ENCODE data around the gene C2orf42. TPM values are rescaled to one million over a fixed set of nuclear protein-coding genes. Genes with fewer than 3 reads are reported as not detected.

C2orf42 gene
- total and polyA plus RNA-seq, 2 of the 4 experiments (the other 2 are of a cell fraction), result 7.5 to 31.5 TPM

DNA sequence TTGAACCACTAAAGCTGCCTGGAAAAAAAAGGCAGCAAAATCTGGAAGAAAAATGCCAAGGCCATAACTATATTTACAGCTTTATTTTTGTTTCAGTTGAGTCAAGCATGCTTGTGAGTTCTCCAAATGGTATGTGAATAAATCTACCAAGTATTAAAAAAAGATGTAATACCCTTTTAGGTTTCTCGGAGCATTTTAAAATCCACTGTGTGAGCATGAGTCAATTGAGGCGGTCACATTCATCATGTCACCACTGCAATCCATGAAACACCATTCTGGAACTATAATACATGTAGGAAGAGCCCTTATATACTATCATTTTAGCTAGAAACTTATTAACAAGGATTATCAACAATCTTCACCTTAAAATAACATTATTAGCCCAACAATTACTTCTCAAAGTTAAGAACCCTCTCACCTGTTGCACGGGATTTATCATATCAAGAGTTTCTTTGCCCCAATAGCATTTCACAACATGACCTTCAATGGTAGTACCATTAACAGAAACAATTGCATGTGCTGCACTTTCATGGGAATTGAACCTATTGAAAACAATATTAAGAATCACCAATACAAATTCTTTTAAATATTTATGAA is 24.2 kb upstream of the C2orf42 start:
- Histone ChIP-seq H3K23ac (ENCODE audit: low read depth, low read length) (no peak overlapping the region), H3K4ac (ENCODE audit: low read depth, low read length) (no peak overlapping the region), H2AFZ (replicated peaks; ENCODE audit: low read length, poor library complexity) (no peak overlapping the region), H3K14ac (replicated peaks; ENCODE audit: low read depth, low read length) (no peak overlapping the region), H2AK9ac (replicated peaks; ENCODE audit: low read depth, low read length, poor library complexity) (no peak overlapping the region), H4K91ac (ENCODE audit: insufficient read depth, low read depth, low read length) (no peak overlapping the region), H3K27ac (ENCODE audit: insufficient read depth, low read length) (no peak overlapping the region), H2BK20ac (ENCODE audit: low read depth, low read length) (no peak overlapping the region), H3K36me3 (ENCODE audit: control insufficient read depth, insufficient read depth, low read length) (peaks cover 44% of the 10 kb centered on the region), H3K4me2 (ENCODE audit: low read depth, low read length) (peak overlapping the region; percentile 42; the same call in 1 of the 2 replicates), H3K56ac (ENCODE audit: extremely low read depth, insufficient read depth, low read length) (no peak overlapping the region), H2BK120ac (ENCODE audit: low read depth, low read length) (no peak overlapping the region), H2AK5ac (ENCODE audit: low read depth, low read length) (no peak overlapping the region), H3K9ac (ENCODE audit: low read depth, low read length) (no peak overlapping the region), H3K4me1 (ENCODE audit: control insufficient read depth, insufficient read depth, low read length) (peaks cover 6% of the 10 kb centered on the region), H4K5ac (ENCODE audit: low read depth, low read length) (no peak overlapping the region), H4K20me1 (ENCODE audit: insufficient read depth, low read length) (peaks cover 9% of the 10 kb centered on the region; the same call in 1 of the 2 replicates), H2BK15ac (ENCODE audit: low read depth, low read length) (no peak overlapping the region), H3K9me3 (ENCODE audit: control insufficient read depth, insufficient read depth, low read length) (no peaks in the 10 kb centered on the region), H4K8ac (ENCODE audit: low read depth in 2 of 2, low read length in 2 of 2) (no peak overlapping the region), H3K79me1 (ENCODE audit: low read depth in 1 of 2, low read length in 2 of 2) (peaks cover 9 to 27% of the 10 kb centered on the region in 2 experiments; a peak in 3 of 4 replicates), H3K9me1 (ENCODE audit: insufficient read depth, low read length) (no peaks in the 10 kb centered on the region), H2BK5ac (ENCODE audit: low read depth, low read length, poor library complexity, severe bottlenecking) (peak overlapping the region; percentile 74), H3K4me3 (ENCODE audit: insufficient read depth, low read depth, low read length) (no peak overlapping the region), H3K27me3 (ENCODE audit: control insufficient read depth, insufficient read depth, low read length) (no peaks in the 10 kb centered on the region), H3K18ac (ENCODE audit: low read depth, low read length) (no peak overlapping the region)
- TF ChIP-seq MAFK (IDR thresholded peaks at IDR 0.05; ENCODE audit: low read depth, low read length) (0 out of 2 replicates have a peak, but pooled peaks have one; percentile 2), RCOR1 (IDR thresholded peaks at IDR 0.05; ENCODE audit: insufficient replicate concordance, low read length) (peak; percentile 62), CEBPB (IDR thresholded peaks at IDR 0.05; ENCODE audit: low read depth, low read length) (peak; percentile 39), SMC3 (IDR thresholded peaks at IDR 0.05; ENCODE audit: low read depth, low read length) (no peak)
- TF ChIP-seq, protein P1, sequence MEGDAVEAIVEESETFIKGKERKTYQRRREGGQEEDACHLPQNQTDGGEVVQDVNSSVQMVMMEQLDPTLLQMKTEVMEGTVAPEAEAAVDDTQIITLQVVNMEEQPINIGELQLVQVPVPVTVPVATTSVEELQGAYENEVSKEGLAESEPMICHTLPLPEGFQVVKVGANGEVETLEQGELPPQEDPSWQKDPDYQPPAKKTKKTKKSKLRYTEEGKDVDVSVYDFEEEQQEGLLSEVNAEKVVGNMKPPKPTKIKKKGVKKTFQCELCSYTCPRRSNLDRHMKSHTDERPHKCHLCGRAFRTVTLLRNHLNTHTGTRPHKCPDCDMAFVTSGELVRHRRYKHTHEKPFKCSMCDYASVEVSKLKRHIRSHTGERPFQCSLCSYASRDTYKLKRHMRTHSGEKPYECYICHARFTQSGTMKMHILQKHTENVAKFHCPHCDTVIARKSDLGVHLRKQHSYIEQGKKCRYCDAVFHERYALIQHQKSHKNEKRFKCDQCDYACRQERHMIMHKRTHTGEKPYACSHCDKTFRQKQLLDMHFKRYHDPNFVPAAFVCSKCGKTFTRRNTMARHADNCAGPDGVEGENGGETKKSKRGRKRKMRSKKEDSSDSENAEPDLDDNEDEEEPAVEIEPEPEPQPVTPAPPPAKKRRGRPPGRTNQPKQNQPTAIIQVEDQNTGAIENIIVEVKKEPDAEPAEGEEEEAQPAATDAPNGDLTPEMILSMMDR (conservative IDR thresholded peaks at IDR 0.05; ENCODE audit: low read depth, low read length), result no peak
- dilution Hi-C loops (cut with HindIII; ENCODE audit: low sequenced_read_pairs, unreplicated experiment), result no loop called here
- CTCF ChIA-PET, result interaction anchor here (0.6 to 1.0 kb wide), 2 partner anchors 18 to 1542 kb away, joined by 3 to 4 read pairs; no protein-coding TSS in a partner anchor
- no TSS peak for BruUV-seq (replicated peaks)
- no CpG with 5 or more reads among the region's 3 CpGs for WGBS, 2 experiments (ENCODE audit: extremely low coverage in 2 of 2, insufficient read length in 1 of 2)
- peak; percentile 96 for DNase-seq
- in situ Hi-C loops (cut with MboI; ENCODE audit: low sequenced_read_pairs), result no loop called here
- POLR2A ChIA-PET (ENCODE audit: unreplicated experiment), result no interaction called here
- intact Hi-C loops (cut with micrococcal nuclease), result loop anchor here (2.0 kb wide), 2 partner anchors 34 to 300 kb away; partner anchors contain the start of genes MXD1 and TIA1
- peak; percentile 86 for ATAC-seq (ENCODE audit: low read depth)
